D721Med (cell line): ENCODE measurements around the gene LBP.

Experiments used
- DNase-seq: peaks from one replicate; pipeline ENCODE4 v3.0.0; 2011; ENCODE audit warnings: low spot score; ENCODE audit not compliant: insufficient read length
- FAIRE-seq: peaks from 2 replicates; lab custom pipeline; 2011; peaks lifted over from hg19 to GRCh38; lab: Jason Lieb, UNC
- CTCF ChIP-seq: IDR thresholded peaks from 2 replicates; pipeline ENCODE4 v1.5.1; 2012; ENCODE audit warnings: mild to moderate bottlenecking, control low read depth; ENCODE audit not compliant: insufficient read depth; ENCODE audit errors: missing control alignments

LBP gene

GRCh38 chr20:38339997-38340396 lies 6.3 kb upstream of the LBP start:
- DNase-seq: no peak
- TF ChIP-seq CTCF: no peak
- no peak for FAIRE-seq

- no peak for DNase-seq
- no peak for TF ChIP-seq CTCF
- no peak for FAIRE-seq
Measured at GRCh38 chr20:38340693-38341092, 5.6 kb upstream of the LBP start.

- TF ChIP-seq CTCF: no peak
- FAIRE-seq: no peak
- DNase-seq: no peak
Measured at GRCh38 chr20:38342216-38342615, 4.1 kb upstream of the LBP start.

GRCh38 chr20:38342713-38343310 lies 3.5 kb upstream of the LBP start:
- FAIRE-seq (no peak), DNase-seq (no peak)
- TF ChIP-seq CTCF: no peak

GRCh38 chr20:38343311-38344106 lies 2.8 kb upstream of the LBP start:
- no peak for TF ChIP-seq CTCF
- DNase-seq (no peak), FAIRE-seq (no peak)

GRCh38 chr20:38344107-38344701 lies 2.1 kb upstream of the LBP start:
- FAIRE-seq (no peak), DNase-seq (no peak)
- TF ChIP-seq CTCF: no peak
